NCI-H1048 (cell line): ENCODE measurements around the gene CES3.

Source experiments
- DNase-seq: peaks from one replicate; lab custom pipeline; 2025; lab: John Stamatoyannopoulos, UW

The CES3 gene

GRCh38 chr16:66961065-66961744 is at the start of gene CES3:
Gene CES3 (plus strand): TSS chr16:66961266. CDS start chr16:66961308, 42 bp downstream.
- peak; percentile 2 for DNase-seq

GRCh38 chr16:66911801-66912200 is 49.3 kb upstream of the CES3 start:
- no peak for DNase-seq

GRCh38 chr16:66913081-66913480 is 48.0 kb upstream of the CES3 start:
- no peak for DNase-seq

GRCh38 chr16:66913711-66914110 is 47.4 kb upstream of the CES3 start:
- DNase-seq = no peak

- DNase-seq = no peak
Measured at GRCh38 chr16:66914541-66914940, 46.5 kb upstream of the CES3 start.

- DNase-seq = no peak
Measured at GRCh38 chr16:66915041-66915440, 46.0 kb upstream of the CES3 start.

- DNase-seq = no peak
Measured at GRCh38 chr16:66916518-66916917, 44.5 kb upstream of the CES3 start.

GRCh38 chr16:66917741-66918140 is 43.3 kb upstream of the CES3 start:
- DNase-seq = no peak

GRCh38 chr16:66918355-66918754 is 42.7 kb upstream of the CES3 start:
- DNase-seq = no peak

GRCh38 chr16:66918803-66919568 is 42.1 kb upstream of the CES3 start, which contains the start of gene CDH16:
Gene CDH16 (minus strand): TSS chr16:66918885. CDS start chr16:66918065, 820 bp downstream.
- no peak for DNase-seq

- DNase-seq = no peak
Measured at GRCh38 chr16:66919569-66920298, 41.3 kb upstream of the CES3 start.

GRCh38 chr16:66920299-66920590 is 40.8 kb upstream of the CES3 start:
- DNase-seq = no peak

GRCh38 chr16:66920924-66921680 is 40.0 kb upstream of the CES3 start:
- no peak for DNase-seq

GRCh38 chr16:66921729-66922450 is 39.2 kb upstream of the CES3 start:
- DNase-seq = no peak

GRCh38 chr16:66923247-66923731 is 37.8 kb upstream of the CES3 start:
- DNase-seq = no peak

GRCh38 chr16:66923866-66924265 is 37.2 kb upstream of the CES3 start:
- DNase-seq = no peak

- DNase-seq = no peak
Measured at GRCh38 chr16:66924527-66925321, 36.3 kb upstream of the CES3 start.

- no peak for DNase-seq
Measured at GRCh38 chr16:66925322-66925840, 35.7 kb upstream of the CES3 start, which contains the start of gene RRAD. Gene RRAD (minus strand): TSS chr16:66925535. CDS start chr16:66925179, 356 bp downstream.

- no peak for DNase-seq
Measured at GRCh38 chr16:66926171-66926947, 34.7 kb upstream of the CES3 start.
